HEK293 (cell line): Measurements from ENCODE around the gene CCDC50.

Experiments
- CTCF ChIA-PET: fragments of 350-600 bp; formaldehyde crosslinking; extraction: SDS; loops from one replicate; lab custom pipeline; 2021; ENCODE audit warnings: antibody characterized with exemption; lab: Yijun Ruan, JAX
- POLR2A ChIA-PET: fragments of 300-600 bp; formaldehyde crosslinking; extraction: SDS; loops from one replicate; lab custom pipeline; 2020; ENCODE audit warnings: antibody characterized with exemption, inconsistent platforms; lab: Yijun Ruan, JAX
- H3K27ac ChIP-seq: fragments of 200-500 bp; sonication (Bioruptor generic); 2 replicates; pipeline ENCODE4 v1.5.1; 2014; ENCODE audit warnings: low read depth, low read length, control low read depth, inconsistent platforms; ENCODE audit errors: extremely low read depth
- H3K36me3 ChIP-seq, 2 experiments: fragments of 200-500 bp in 1 of 2; sonication (Bioruptor generic) in 1 of 2; 1 replicate in 1 of 2; 2 replicates in 1 of 2; pipeline ENCODE4 v1.5.1; 2014 to 2017; ENCODE audit warnings: inconsistent platforms in 2 of 2, low read length in 2 of 2; ENCODE audit not compliant: control insufficient read depth in 2 of 2, insufficient read depth in 1 of 2
- H3K4me1 ChIP-seq: fragments of 200-500 bp; sonication (Bioruptor generic); 2 replicates; pipeline ENCODE4 v1.5.1; 2014; ENCODE audit warnings: mild to moderate bottlenecking, low read length, inconsistent platforms; ENCODE audit not compliant: control insufficient read depth, insufficient read depth
- H3K4me3 ChIP-seq: 2 replicates; pipeline ENCODE4 v1.5.1; 2011; ENCODE audit warnings: low read depth, mild to moderate bottlenecking, control low read depth, low read length, moderate library complexity
- H3K9me3 ChIP-seq: fragments of 200-500 bp; sonication (Bioruptor generic); 2 replicates; pipeline ENCODE4 v1.5.1; 2014; ENCODE audit warnings: low read depth, low read length, inconsistent platforms; ENCODE audit not compliant: control insufficient read depth, insufficient read depth
- BCL11A ChIP-seq: fragments of 450-650 bp; formaldehyde crosslinking; IDR thresholded peaks from 2 replicates; pipeline ENCODE4 v1.5.1; 2016; ENCODE audit warnings: low read depth, missing biosample characterization, missing genetic modification characterization
- FEZF1 ChIP-seq: fragments of 450-650 bp; formaldehyde crosslinking; IDR thresholded peaks from 2 replicates; pipeline ENCODE4 v1.5.1; 2016; ENCODE audit warnings: missing biosample characterization, missing genetic modification characterization
- INSM2 ChIP-seq: fragments of 450-650 bp; formaldehyde crosslinking; IDR thresholded peaks from 2 replicates; pipeline ENCODE4 v1.5.1; 2016; ENCODE audit warnings: missing biosample characterization, missing genetic modification characterization
- OSR2 ChIP-seq: fragments of 450-650 bp; formaldehyde crosslinking; IDR thresholded peaks from 2 replicates; pipeline ENCODE4 v1.5.1; 2016; ENCODE audit warnings: missing biosample characterization, missing genetic modification characterization
- PRDM10 ChIP-seq: fragments of 450-650 bp; formaldehyde crosslinking; IDR thresholded peaks from 2 replicates; pipeline ENCODE4 v1.5.1; 2016; ENCODE audit warnings: missing biosample characterization, missing genetic modification characterization
- PRDM6 ChIP-seq: fragments of 450-650 bp; formaldehyde crosslinking; IDR thresholded peaks from 2 replicates; pipeline ENCODE4 v1.5.1; 2017; ENCODE audit warnings: missing biosample characterization, missing genetic modification characterization
- TCF7L2 ChIP-seq: IDR thresholded peaks from 2 replicates; pipeline ENCODE4 v1.6.1; 2011; ENCODE audit warnings: low read depth, mild to moderate bottlenecking, inconsistent platforms, low read length, moderate library complexity, borderline replicate concordance
- ZBTB49 ChIP-seq: fragments of 450-650 bp; formaldehyde crosslinking; IDR thresholded peaks from 2 replicates; pipeline ENCODE4 v1.5.1; 2016; ENCODE audit warnings: missing biosample characterization, missing genetic modification characterization, low read depth
- ZBTB7A ChIP-seq: fragments of 450-650 bp; formaldehyde crosslinking; IDR thresholded peaks from 2 replicates; pipeline ENCODE4 v1.5.1; 2016; ENCODE audit warnings: low read depth, missing biosample characterization, missing genetic modification characterization
- ZBTB8A ChIP-seq: fragments of 450-650 bp; formaldehyde crosslinking; IDR thresholded peaks from 2 replicates; pipeline ENCODE4 v1.5.1; 2016; ENCODE audit warnings: missing biosample characterization, missing genetic modification characterization
- ZEB2 ChIP-seq: fragments of 450-650 bp; formaldehyde crosslinking; IDR thresholded peaks from 2 replicates; pipeline ENCODE4 v1.5.1; 2016; ENCODE audit warnings: missing biosample characterization, missing genetic modification characterization
- ZNF132 ChIP-seq: fragments of 450-650 bp; formaldehyde crosslinking; IDR thresholded peaks from 2 replicates; pipeline ENCODE4 v1.5.1; 2017; ENCODE audit warnings: missing biosample characterization, missing genetic modification characterization, borderline replicate concordance
- ZNF202 ChIP-seq: fragments of 450-650 bp; formaldehyde crosslinking; IDR thresholded peaks from 2 replicates; pipeline ENCODE4 v1.5.1; 2016; ENCODE audit warnings: missing biosample characterization, missing genetic modification characterization, borderline replicate concordance
- ZNF26 ChIP-seq: fragments of 450-650 bp; formaldehyde crosslinking; IDR thresholded peaks from 2 replicates; pipeline ENCODE4 v1.5.1; 2016; ENCODE audit warnings: missing biosample characterization, missing genetic modification characterization
- ZNF670 ChIP-seq: fragments of 450-650 bp; formaldehyde crosslinking; IDR thresholded peaks from 2 replicates; pipeline ENCODE4 v1.5.1; 2016; ENCODE audit warnings: missing biosample characterization, missing genetic modification characterization, low read depth
- ZNF843 ChIP-seq: fragments of 450-650 bp; formaldehyde crosslinking; IDR thresholded peaks from 2 replicates; pipeline ENCODE4 v1.5.1; 2016; ENCODE audit warnings: missing biosample characterization, missing genetic modification characterization

CCDC50 gene

GRCh38 chr3:191280111-191280510 lies 49.1 kb upstream of the CCDC50 start:
- H3K27ac ChIP-seq = no peak overlapping the region
- H3K36me3 ChIP-seq = no peaks in the 10 kb centered on the region
- CTCF ChIA-PET = interaction anchor here (0.6 kb wide), 1 partner anchor 1129 kb away, joined by 3 read pairs; no protein-coding TSS in a partner anchor
- H3K4me1 ChIP-seq = peaks cover 9% of the 10 kb centered on the region
- POLR2A ChIA-PET = no interaction called here
- no peaks in the 10 kb centered on the region for H3K9me3 ChIP-seq
- TF ChIP-seq ZBTB8A (tag by site-specific recombination) (peak; percentile 61), ZBTB7A (tag by site-specific recombination) (no peak), ZNF26 (tag by site-specific recombination) (no peak), PRDM10 (peak; percentile 44; the same call in 1 of the 2 replicates)
- no peak overlapping the region for H3K4me3 ChIP-seq

GRCh38 chr3:191280882-191281281 lies 48.3 kb upstream of the CCDC50 start:
- CTCF ChIA-PET = no interaction called here
- TF ChIP-seq ZBTB49 (tag by site-specific recombination) (no peak), ZNF132 (no peak)
- TF ChIP-seq, all 188 proteins: peak for 0
- no peaks in the 10 kb centered on the region for H3K9me3 ChIP-seq
- POLR2A ChIA-PET = no interaction called here
- no peak overlapping the region for H3K4me3 ChIP-seq
- no peak overlapping the region for H3K27ac ChIP-seq
- H3K36me3 ChIP-seq = no peaks in the 10 kb centered on the region
- peaks cover 9% of the 10 kb centered on the region for H3K4me1 ChIP-seq

- Histone ChIP-seq H3K4me1 (peaks cover 9% of the 10 kb centered on the region), H3K27ac (no peak overlapping the region), H3K9me3 (no peaks in the 10 kb centered on the region), H3K4me3 (no peak overlapping the region), H3K36me3 (no peaks in the 10 kb centered on the region)
- ChIA-PET POLR2A (no interaction called here), CTCF (interaction anchor here (0.7 kb wide), 2 partner anchors 22 to 1591 kb away, joined by 3 read pairs; no protein-coding TSS in a partner anchor)
- TF ChIP-seq BCL11A (tag by site-specific recombination) = 0 out of 2 replicates have a peak, but pooled peaks have one; percentile 48
- TF ChIP-seq PRDM6 (tag by site-specific recombination) = peak; percentile 63
- TF ChIP-seq OSR2 (tag by site-specific recombination) = 0 out of 2 replicates have a peak, but pooled peaks have one; percentile 20
- TF ChIP-seq ZEB2 (tag by site-specific recombination) = peak; percentile 30; the same call in 1 of the 2 replicates
- TF ChIP-seq INSM2 = 0 out of 2 replicates have a peak, but pooled peaks have one; percentile 13
- no peak for TF ChIP-seq ZNF132
- TF ChIP-seq ZNF843 (tag by site-specific recombination) = peak; percentile 42; the same call in 1 of the 2 replicates
- peak; percentile 31; the same call in 1 of the 2 replicates for TF ChIP-seq TCF7L2
- peak; percentile 45; the same call in 1 of the 2 replicates for TF ChIP-seq FEZF1 (tag by site-specific recombination)
- no peak for TF ChIP-seq ZNF670 (tag by site-specific recombination)
- TF ChIP-seq ZNF202 (tag by site-specific recombination) = no peak
These were observed 46.7 kb upstream of the CCDC50 start for GRCh38 chr3:191282251-191283185.
